SU-DHL-6 (cell line): ENCODE measurements around the gene KDM4B.

Experiments
- CTCF ChIP-seq: fragments of 200-600 bp; sonication (generic); IDR thresholded peaks from one replicate; pipeline ENCODE4 v1.5.1; 2017; ENCODE audit warnings: antibody characterized with exemption, mild to moderate bottlenecking, low read length, moderate library complexity; ENCODE audit not compliant: insufficient read depth, poor library complexity, severe bottlenecking
- EZH2phosphoT487 ChIP-seq: fragments of 200-600 bp; sonication (generic), shearing (Covaris generic); conservative IDR thresholded peaks from 2 replicates; pipeline ENCODE4 v1.6.1; 2018; ENCODE audit warnings: mild to moderate bottlenecking, antibody characterized with exemption, low read length, moderate library complexity, mixed read lengths

- TF ChIP-seq CTCF (no peak), EZH2phosphoT487 (no peak)
Measured at GRCh38 chr19:5166262-5166661, 197.3 kb downstream of the KDM4B start.
